ENCODE measurements around the gene WWC1. TPM values are rescaled to one million over a fixed set of nuclear protein-coding genes. Genes with fewer than 3 reads are reported as not detected.

The WWC1 gene
- total RNA-seq, 4 donors from 2014 or later = 0.51 TPM; not detected in 3

GRCh38 chr5:168270476-168270875, 21.0 kb upstream of the WWC1 start:
- H3K27me3 ChIP-seq = no peaks in the 10 kb centered on the region
- intact Hi-C loops (cut with DNase I; ENCODE audit: low total_unique reads) (no loop called here), in situ Hi-C loops (cut with MboI; ENCODE audit: low sequenced_read_pairs in 4 of 4) (no loop called here)
- no peak overlapping the region for H3K27ac ChIP-seq
- no peak for TF ChIP-seq POLR2A (IDR thresholded peaks at IDR 0.05)
- H3K9me3 ChIP-seq = no peaks in the 10 kb centered on the region
- no peak overlapping the region for H3K4me3 ChIP-seq
- ATAC-seq (no peak), DNase-seq (no peak)
- peaks cover 0 to 9% of the 10 kb centered on the region in 2 donors for H3K4me1 ChIP-seq
- no peaks in the 10 kb centered on the region for H3K36me3 ChIP-seq

GRCh38 chr5:168273056-168273980, 18.1 kb upstream of the WWC1 start:
- no peak for DNase-seq
- in situ Hi-C loops (cut with MboI; ENCODE audit: low sequenced_read_pairs in 4 of 4) (no loop called here), intact Hi-C loops (cut with DNase I; ENCODE audit: low total_unique reads) (no loop called here)
- no peaks in the 10 kb centered on the region for H3K27me3 ChIP-seq
- ATAC-seq = no peak
- no peaks in the 10 kb centered on the region for H3K9me3 ChIP-seq
- TF ChIP-seq CTCF (IDR thresholded peaks at IDR 0.05 in 4 of 5, conservative IDR thresholded peaks at IDR 0.05 in 1 of 5) (no peak), POLR2A (IDR thresholded peaks at IDR 0.05) (no peak)
- peaks cover 0 to 9% of the 10 kb centered on the region in 2 donors for H3K4me1 ChIP-seq
- H3K36me3 ChIP-seq = no peaks in the 10 kb centered on the region
- no peak overlapping the region for H3K4me3 ChIP-seq
- H3K27ac ChIP-seq = no peak overlapping the region

- no peak overlapping the region for H3K27ac ChIP-seq
- peaks cover 0 to 7% of the 10 kb centered on the region in 2 donors for H3K4me1 ChIP-seq
- DNase-seq (no peak), ATAC-seq (no peak)
- no peaks in the 10 kb centered on the region for H3K36me3 ChIP-seq
- in situ Hi-C loops (cut with MboI; ENCODE audit: low sequenced_read_pairs in 4 of 4) = no loop called here
- no peaks in the 10 kb centered on the region for H3K9me3 ChIP-seq
- H3K4me3 ChIP-seq = no peak overlapping the region
- H3K27me3 ChIP-seq = no peaks in the 10 kb centered on the region
- intact Hi-C loops (cut with DNase I; ENCODE audit: low total_unique reads) = no loop called here
- TF ChIP-seq POLR2A (IDR thresholded peaks at IDR 0.05) (no peak), CTCF (IDR thresholded peaks at IDR 0.05 in 4 of 5, conservative IDR thresholded peaks at IDR 0.05 in 1 of 5) (no peak)
Observed at GRCh38 chr5:168274406-168274805, 17.0 kb upstream of the WWC1 start.

GRCh38 chr5:168275940-168276339, 15.5 kb upstream of the WWC1 start:
- Histone ChIP-seq H3K9me3 (no peaks in the 10 kb centered on the region), H3K4me3 (no peak overlapping the region), H3K36me3 (no peaks in the 10 kb centered on the region), H3K4me1 (no peaks in the 10 kb centered on the region), H3K27ac (no peak overlapping the region), H3K27me3 (no peaks in the 10 kb centered on the region)
- TF ChIP-seq CTCF (IDR thresholded peaks at IDR 0.05 in 4 of 5, conservative IDR thresholded peaks at IDR 0.05 in 1 of 5) = no peak
- no peak for TF ChIP-seq POLR2A (IDR thresholded peaks at IDR 0.05)
- no peak for ATAC-seq
- DNase-seq = no peak
- in situ Hi-C loops (cut with MboI; ENCODE audit: low sequenced_read_pairs in 4 of 4) (no loop called here), intact Hi-C loops (cut with DNase I; ENCODE audit: low total_unique reads) (no loop called here)

DNA sequence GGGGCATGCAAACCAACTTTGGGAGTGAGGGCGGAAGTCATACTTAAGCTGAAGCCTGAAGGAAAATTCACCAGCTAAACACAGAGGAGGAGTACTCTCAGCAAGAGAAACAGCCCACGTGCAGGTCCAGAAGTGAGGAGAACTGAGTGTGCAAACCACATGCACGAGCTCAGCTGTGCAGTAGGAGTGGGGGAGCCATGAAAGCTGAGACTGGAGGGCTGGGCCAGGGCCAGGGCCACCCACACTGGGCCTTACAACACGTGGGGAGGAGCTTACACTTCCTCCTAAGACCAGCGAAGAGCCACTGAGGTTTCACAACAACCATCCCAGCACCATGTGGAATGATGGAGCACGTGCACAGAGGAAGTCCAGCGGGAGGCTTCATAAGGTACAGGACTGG, 9.3 kb upstream of the WWC1 start:
- no peak for ATAC-seq

More for the DNA sequence above, 9.3 kb upstream of the WWC1 start:
- Histone ChIP-seq H3K4me1 (no peaks in the 10 kb centered on the region), H3K9me3 (no peaks in the 10 kb centered on the region), H3K4me3 (no peak overlapping the region), H3K27me3 (peaks cover 0 to under 1% (median 0%) of the 10 kb centered on the region in 3 donors), H3K27ac (no peak overlapping the region), H3K36me3 (no peaks in the 10 kb centered on the region)
- TF ChIP-seq POLR2A (IDR thresholded peaks at IDR 0.05) (no peak), CTCF (IDR thresholded peaks at IDR 0.05 in 4 of 5, conservative IDR thresholded peaks at IDR 0.05 in 1 of 5) (no peak)
- no peak for DNase-seq
- in situ Hi-C loops (cut with MboI; ENCODE audit: low sequenced_read_pairs in 4 of 4) (no loop called here), intact Hi-C loops (cut with DNase I; ENCODE audit: low total_unique reads) (no loop called here)
